Upper lobe of right lung (tissue), 1 donor: Measurements from ENCODE around the gene ZDHHC12. TPM values are rescaled to one million over a fixed set of nuclear protein-coding genes. Genes with fewer than 3 reads are reported as not detected.

Source experiments
- ATAC-seq: fragments of 200-7000 bp; cut with Tn5 transposase; one replicate; pipeline ENCODE4 v1.9.1; 2020; ENCODE audit warnings: mild to moderate bottlenecking, moderate library complexity
- DNase-seq: peaks from one replicate; pipeline ENCODE4 v3.0.0-alpha.2; 2020
- H3K27ac ChIP-seq: fragments of 200-600 bp; one replicate; pipeline ENCODE4 v1.8.0; 2022
- H3K27me3 ChIP-seq: fragments of 200-600 bp; one replicate; pipeline ENCODE4 v1.8.0; 2022; ENCODE audit warnings: mild to moderate bottlenecking
- H3K36me3 ChIP-seq: fragments of 200-600 bp; one replicate; pipeline ENCODE4 v1.8.0; 2022
- H3K4me1 ChIP-seq: fragments of 200-600 bp; one replicate; pipeline ENCODE4 v1.8.0; 2022
- H3K4me3 ChIP-seq: fragments of 200-600 bp; one replicate; pipeline ENCODE4 v1.8.0; 2022; ENCODE audit warnings: mild to moderate bottlenecking
- H3K9me3 ChIP-seq: fragments of 200-600 bp; one replicate; pipeline ENCODE4 v1.8.0; 2022
- CTCF ChIP-seq: fragments of 200-600 bp; IDR thresholded peaks from one replicate; pipeline ENCODE4 v1.8.0; 2022; ENCODE audit warnings: antibody characterized with exemption
- intact Hi-C: fragments of 100-400 bp; cut with DNase I; formaldehyde crosslinking; loops from one replicate; pipeline ENCODE4 v1.11.0; 2022
- total RNA-seq: library from RNA; stranded (reverse); fragmentation: NEBNext Ultra II Directional; extraction: Animal tissue kit (Norgen Biotek cat#: 25700); gene quantifications from one replicate; pipeline ENCODE4 v1.2.1, GENCODE V29; 2021
- donor health status: DM: no; HTN: yes; CAD: no; lungs with severe emphysema.

ZDHHC12 gene
- total RNA-seq, 1 donor from 2014 or later: 28.2 TPM

- DNase-seq (no peak), ATAC-seq (no peak)
- Histone ChIP-seq H3K9me3 (no peaks in the 10 kb centered on the region), H3K27me3 (no peaks in the 10 kb centered on the region), H3K27ac (peak overlapping the region; percentile 89), H3K4me3 (peak overlapping the region; percentile 76), H3K4me1 (peaks cover 43% of the 10 kb centered on the region), H3K36me3 (no peaks in the 10 kb centered on the region)
- TF ChIP-seq CTCF: no peak
- intact Hi-C loops: no loop called here
These were observed 38.1 kb downstream of the ZDHHC12 start for GRCh38 chr9:128685636-128686489.

- Histone ChIP-seq H3K4me1 (peaks cover 38% of the 10 kb centered on the region), H3K9me3 (no peaks in the 10 kb centered on the region), H3K27me3 (no peaks in the 10 kb centered on the region), H3K36me3 (no peaks in the 10 kb centered on the region), H3K4me3 (peak overlapping the region; percentile 76), H3K27ac (peak overlapping the region; percentile 89)
- ATAC-seq (peak; percentile 71), DNase-seq (peak; percentile 94)
- no peak for TF ChIP-seq CTCF
- intact Hi-C loops: no loop called here
These were observed 39.4 kb downstream of the ZDHHC12 start for GRCh38 chr9:128684325-128685199.

GRCh38 chr9:128684065-128684324 is 39.9 kb downstream of the ZDHHC12 start:
- Histone ChIP-seq H3K27ac (peak overlapping the region; percentile 89), H3K4me3 (peak overlapping the region; percentile 76), H3K4me1 (peaks cover 38% of the 10 kb centered on the region), H3K9me3 (no peaks in the 10 kb centered on the region), H3K36me3 (no peaks in the 10 kb centered on the region), H3K27me3 (no peaks in the 10 kb centered on the region)
- no peak for TF ChIP-seq CTCF
- no peak for DNase-seq
- no peak for ATAC-seq
- intact Hi-C loops: no loop called here

DNA sequence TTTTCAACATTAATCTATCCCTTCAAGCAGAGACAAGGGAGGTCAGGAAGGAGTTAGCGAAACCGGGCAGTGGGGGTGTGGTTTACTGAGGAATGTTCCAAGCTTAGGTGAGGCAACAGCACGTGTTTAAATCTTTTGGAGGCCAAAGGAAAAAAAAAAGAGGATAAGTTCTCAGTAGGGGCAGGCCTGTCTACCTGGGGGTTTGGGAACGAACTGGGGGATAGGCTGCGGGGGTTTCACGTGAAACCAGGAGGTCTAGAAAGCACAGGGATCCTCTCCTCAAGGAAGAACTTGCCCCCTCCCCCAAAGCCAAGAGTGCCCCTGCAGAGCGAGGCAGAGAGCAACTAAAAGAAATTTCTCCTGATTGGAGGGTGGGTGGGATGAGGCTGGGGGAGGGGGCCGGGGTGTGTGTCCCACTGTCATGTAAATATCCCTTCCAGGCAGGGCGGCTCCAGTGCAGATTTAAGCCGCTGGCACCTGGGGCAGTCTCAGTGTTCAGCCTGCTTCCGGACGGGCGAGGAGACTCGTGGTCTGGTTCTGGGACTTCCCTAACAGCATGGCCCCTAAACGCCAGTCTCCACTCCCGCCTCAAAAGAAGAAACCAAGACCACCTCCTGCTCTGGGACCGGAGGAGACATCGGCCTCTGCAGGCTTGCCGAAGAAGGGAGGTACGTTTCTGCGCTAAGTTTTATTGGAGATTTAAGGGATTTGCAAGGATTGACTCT is 40.4 kb downstream of the ZDHHC12 start:
- Histone ChIP-seq H3K4me3 (peak overlapping the region; percentile 76), H3K27me3 (no peaks in the 10 kb centered on the region), H3K27ac (peak overlapping the region; percentile 89), H3K9me3 (no peaks in the 10 kb centered on the region), H3K4me1 (peaks cover 37% of the 10 kb centered on the region), H3K36me3 (no peaks in the 10 kb centered on the region)
- intact Hi-C loops: no loop called here
- TF ChIP-seq CTCF: no peak
- ATAC-seq (peak; percentile 60), DNase-seq (peak; percentile 83)

- intact Hi-C loops: no loop called here
- no peak overlapping the region for H3K27ac ChIP-seq
- TF ChIP-seq CTCF: no peak
- H3K9me3 ChIP-seq: no peaks in the 10 kb centered on the region
- no peak for DNase-seq
- no peak for ATAC-seq
- H3K4me1 ChIP-seq: no peaks in the 10 kb centered on the region
- no peaks in the 10 kb centered on the region for H3K27me3 ChIP-seq
- no peak overlapping the region for H3K4me3 ChIP-seq
- H3K36me3 ChIP-seq: no peaks in the 10 kb centered on the region
These were observed 46.1 kb downstream of the ZDHHC12 start for GRCh38 chr9:128677794-128678193.
